ENCODE results near the gene DUSP6. TPM values are rescaled to one million over a fixed set of nuclear protein-coding genes. Genes with fewer than 3 reads are reported as not detected.

The DUSP6 gene
- total and polyA plus RNA-seq, 2 of the 13 experiments (the other 11 are each of a cell fraction or from before 2014, with no cell fraction given) = 40.9 to 161 TPM

DNA sequence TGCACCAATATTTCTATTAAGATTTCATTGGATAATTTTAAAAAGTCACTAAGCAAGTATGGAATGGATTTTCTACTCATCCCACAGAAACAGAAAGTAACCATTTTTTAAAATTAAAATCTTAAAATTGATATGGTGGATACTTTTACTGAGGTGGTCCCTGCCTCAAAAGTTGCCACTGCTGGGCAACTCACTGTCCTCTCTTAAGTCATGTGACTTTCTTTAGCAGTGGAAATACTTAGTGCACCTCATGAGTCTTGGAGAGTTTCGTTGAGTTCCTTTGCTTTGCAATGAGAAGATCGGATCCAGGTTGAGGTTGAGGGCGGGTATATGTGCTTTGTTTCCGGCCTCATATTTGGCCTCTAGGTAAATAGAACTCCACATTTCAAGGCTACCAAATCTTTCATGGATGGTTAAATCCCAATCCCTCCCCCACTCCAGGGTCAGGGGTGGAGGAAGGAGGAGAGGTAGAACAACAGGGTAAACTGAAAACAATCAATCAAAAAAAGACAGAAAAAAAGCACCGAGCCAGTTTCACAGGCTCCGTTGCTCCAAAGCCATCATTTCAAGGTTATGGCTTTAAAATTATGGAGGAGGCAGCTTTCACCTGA lies 39.5 kb upstream of the DUSP6 start (continued):
- TF ChIP-seq ZNF550 (CRISPR knock-in tag; IDR thresholded peaks at IDR 0.05; ENCODE audit: borderline replicate concordance) (no peak), MEF2D (CRISPR knock-in tag; IDR thresholded peaks at IDR 0.05) (no peak), KAT8 (CRISPR knock-in tag; IDR thresholded peaks at IDR 0.05) (peak; percentile 45; the same call in 1 of the 2 replicates), ZNF451 (CRISPR knock-in tag; IDR thresholded peaks at IDR 0.05) (no peak), ZNF780A (CRISPR knock-in tag; IDR thresholded peaks at IDR 0.05) (no peak), MBNL3 (CRISPR knock-in tag; conservative IDR thresholded peaks at IDR 0.05) (no peak), TCF12 (IDR thresholded peaks at IDR 0.05) (no peak), TCF12 (CRISPR knock-in tag; IDR thresholded peaks at IDR 0.05) (no peak), PLRG1 (conservative IDR thresholded peaks at IDR 0.05) (no peak), RARA (CRISPR knock-in tag; IDR thresholded peaks at IDR 0.05) (peak; percentile 86), SATB2 (CRISPR knock-in tag; IDR thresholded peaks at IDR 0.05) (no peak), PCBP1 (IDR thresholded peaks at IDR 0.05; ENCODE audit: borderline replicate concordance, low read depth, low read length) (no peak), SP2 (CRISPR knock-in tag; IDR thresholded peaks at IDR 0.05) (no peak), ZNF570 (CRISPR knock-in tag; IDR thresholded peaks at IDR 0.05; ENCODE audit: borderline replicate concordance) (no peak), ZNF841 (CRISPR knock-in tag; IDR thresholded peaks at IDR 0.05; ENCODE audit: borderline replicate concordance) (no peak), ZNF138 (CRISPR knock-in tag; IDR thresholded peaks at IDR 0.05; ENCODE audit: low read depth) (no peak), ZSCAN12 (CRISPR knock-in tag; IDR thresholded peaks at IDR 0.05) (no peak)
- TF ChIP-seq, protein P1, sequence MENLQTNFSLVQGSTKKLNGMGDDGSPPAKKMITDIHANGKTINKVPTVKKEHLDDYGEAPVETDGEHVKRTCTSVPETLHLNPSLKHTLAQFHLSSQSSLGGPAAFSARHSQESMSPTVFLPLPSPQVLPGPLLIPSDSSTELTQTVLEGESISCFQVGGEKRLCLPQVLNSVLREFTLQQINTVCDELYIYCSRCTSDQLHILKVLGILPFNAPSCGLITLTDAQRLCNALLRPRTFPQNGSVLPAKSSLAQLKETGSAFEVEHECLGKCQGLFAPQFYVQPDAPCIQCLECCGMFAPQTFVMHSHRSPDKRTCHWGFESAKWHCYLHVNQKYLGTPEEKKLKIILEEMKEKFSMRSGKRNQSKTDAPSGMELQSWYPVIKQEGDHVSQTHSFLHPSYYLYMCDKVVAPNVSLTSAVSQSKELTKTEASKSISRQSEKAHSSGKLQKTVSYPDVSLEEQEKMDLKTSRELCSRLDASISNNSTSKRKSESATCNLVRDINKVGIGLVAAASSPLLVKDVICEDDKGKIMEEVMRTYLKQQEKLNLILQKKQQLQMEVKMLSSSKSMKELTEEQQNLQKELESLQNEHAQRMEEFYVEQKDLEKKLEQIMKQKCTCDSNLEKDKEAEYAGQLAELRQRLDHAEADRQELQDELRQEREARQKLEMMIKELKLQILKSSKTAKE (CRISPR knock-in tag; IDR thresholded peaks at IDR 0.05; ENCODE audit: borderline replicate concordance) = no peak
- TF ChIP-seq, protein P2, sequence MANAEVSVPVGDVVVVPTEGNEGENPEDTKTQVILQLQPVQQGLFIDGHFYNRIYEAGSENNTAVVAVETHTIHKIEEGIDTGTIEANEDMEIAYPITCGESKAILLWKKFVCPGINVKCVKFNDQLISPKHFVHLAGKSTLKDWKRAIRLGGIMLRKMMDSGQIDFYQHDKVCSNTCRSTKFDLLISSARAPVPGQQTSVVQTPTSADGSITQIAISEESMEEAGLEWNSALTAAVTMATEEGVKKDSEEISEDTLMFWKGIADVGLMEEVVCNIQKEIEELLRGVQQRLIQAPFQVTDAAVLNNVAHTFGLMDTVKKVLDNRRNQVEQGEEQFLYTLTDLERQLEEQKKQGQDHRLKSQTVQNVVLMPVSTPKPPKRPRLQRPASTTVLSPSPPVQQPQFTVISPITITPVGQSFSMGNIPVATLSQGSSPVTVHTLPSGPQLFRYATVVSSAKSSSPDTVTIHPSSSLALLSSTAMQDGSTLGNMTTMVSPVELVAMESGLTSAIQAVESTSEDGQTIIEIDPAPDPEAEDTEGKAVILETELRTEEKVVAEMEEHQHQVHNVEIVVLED (CRISPR knock-in tag; IDR thresholded peaks at IDR 0.05; ENCODE audit: borderline replicate concordance) = no peak
- TF ChIP-seq, protein P3, sequence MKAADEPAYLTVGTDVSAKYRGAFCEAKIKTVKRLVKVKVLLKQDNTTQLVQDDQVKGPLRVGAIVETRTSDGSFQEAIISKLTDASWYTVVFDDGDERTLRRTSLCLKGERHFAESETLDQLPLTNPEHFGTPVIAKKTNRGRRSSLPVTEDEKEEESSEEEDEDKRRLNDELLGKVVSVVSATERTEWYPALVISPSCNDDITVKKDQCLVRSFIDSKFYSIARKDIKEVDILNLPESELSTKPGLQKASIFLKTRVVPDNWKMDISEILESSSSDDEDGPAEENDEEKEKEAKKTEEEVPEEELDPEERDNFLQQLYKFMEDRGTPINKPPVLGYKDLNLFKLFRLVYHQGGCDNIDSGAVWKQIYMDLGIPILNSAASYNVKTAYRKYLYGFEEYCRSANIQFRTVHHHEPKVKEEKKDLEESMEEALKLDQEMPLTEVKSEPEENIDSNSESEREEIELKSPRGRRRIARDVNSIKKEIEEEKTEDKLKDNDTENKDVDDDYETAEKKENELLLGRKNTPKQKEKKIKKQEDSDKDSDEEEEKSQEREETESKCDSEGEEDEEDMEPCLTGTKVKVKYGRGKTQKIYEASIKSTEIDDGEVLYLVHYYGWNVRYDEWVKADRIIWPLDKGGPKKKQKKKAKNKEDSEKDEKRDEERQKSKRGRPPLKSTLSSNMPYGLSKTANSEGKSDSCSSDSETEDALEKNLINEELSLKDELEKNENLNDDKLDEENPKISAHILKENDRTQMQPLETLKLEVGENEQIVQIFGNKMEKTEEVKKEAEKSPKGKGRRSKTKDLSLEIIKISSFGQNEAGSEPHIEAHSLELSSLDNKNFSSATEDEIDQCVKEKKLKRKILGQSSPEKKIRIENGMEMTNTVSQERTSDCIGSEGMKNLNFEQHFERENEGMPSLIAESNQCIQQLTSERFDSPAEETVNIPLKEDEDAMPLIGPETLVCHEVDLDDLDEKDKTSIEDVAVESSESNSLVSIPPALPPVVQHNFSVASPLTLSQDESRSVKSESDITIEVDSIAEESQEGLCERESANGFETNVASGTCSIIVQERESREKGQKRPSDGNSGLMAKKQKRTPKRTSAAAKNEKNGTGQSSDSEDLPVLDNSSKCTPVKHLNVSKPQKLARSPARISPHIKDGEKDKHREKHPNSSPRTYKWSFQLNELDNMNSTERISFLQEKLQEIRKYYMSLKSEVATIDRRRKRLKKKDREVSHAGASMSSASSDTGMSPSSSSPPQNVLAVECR (CRISPR knock-in tag; IDR thresholded peaks at IDR 0.05; ENCODE audit: borderline replicate concordance) = no peak
- TF ChIP-seq, protein P4, sequence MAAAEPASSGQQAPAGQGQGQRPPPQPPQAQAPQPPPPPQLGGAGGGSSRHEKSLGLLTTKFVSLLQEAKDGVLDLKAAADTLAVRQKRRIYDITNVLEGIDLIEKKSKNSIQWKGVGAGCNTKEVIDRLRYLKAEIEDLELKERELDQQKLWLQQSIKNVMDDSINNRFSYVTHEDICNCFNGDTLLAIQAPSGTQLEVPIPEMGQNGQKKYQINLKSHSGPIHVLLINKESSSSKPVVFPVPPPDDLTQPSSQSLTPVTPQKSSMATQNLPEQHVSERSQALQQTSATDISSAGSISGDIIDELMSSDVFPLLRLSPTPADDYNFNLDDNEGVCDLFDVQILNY (CRISPR knock-in tag; conservative IDR thresholded peaks at IDR 0.05) = no peak
